AG09309 (cell line): ENCODE measurements around the gene POLDIP2.

Experiments used
- DNase-seq: peaks from one replicate; pipeline ENCODE4 v3.0.0-alpha.2; 2010; ENCODE audit warnings: low read depth
- H3K4me3 ChIP-seq: 2 replicates; pipeline ENCODE4 v1.5.1; 2011; ENCODE audit warnings: mild to moderate bottlenecking, low read depth, low read length, moderate library complexity; ENCODE audit not compliant: control insufficient read depth
- TF ChIP-seq, protein P1 (sequence below): IDR thresholded peaks from 2 replicates; pipeline ENCODE4 v1.5.1; 2011; ENCODE audit warnings: mild to moderate bottlenecking, low read depth, low read length, inconsistent platforms; ENCODE audit not compliant: insufficient read depth, control insufficient read depth; ENCODE audit errors: missing control alignments

Gene POLDIP2

DNA sequence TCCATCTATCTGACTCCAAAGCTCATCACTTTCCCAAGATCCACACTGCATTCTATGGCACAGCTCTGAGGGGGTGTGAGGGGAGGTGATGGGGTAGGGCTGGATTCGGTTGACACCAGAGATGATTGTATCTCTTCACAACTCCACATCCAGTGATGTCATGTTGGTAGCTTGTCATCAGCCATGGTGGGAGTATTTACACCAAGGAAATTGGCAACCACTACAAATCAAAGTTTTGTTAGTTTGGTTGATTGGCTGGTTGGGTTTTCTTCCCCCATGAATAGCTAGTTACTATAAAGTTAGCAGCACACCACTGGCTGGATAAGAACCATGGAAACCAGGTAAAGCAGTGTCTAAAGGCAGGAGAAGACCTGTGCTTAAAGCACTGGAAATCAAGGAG lies 33.7 kb upstream of the POLDIP2 start:
- H3K4me3 ChIP-seq, result no peak overlapping the region
- TF ChIP-seq, protein P1, sequence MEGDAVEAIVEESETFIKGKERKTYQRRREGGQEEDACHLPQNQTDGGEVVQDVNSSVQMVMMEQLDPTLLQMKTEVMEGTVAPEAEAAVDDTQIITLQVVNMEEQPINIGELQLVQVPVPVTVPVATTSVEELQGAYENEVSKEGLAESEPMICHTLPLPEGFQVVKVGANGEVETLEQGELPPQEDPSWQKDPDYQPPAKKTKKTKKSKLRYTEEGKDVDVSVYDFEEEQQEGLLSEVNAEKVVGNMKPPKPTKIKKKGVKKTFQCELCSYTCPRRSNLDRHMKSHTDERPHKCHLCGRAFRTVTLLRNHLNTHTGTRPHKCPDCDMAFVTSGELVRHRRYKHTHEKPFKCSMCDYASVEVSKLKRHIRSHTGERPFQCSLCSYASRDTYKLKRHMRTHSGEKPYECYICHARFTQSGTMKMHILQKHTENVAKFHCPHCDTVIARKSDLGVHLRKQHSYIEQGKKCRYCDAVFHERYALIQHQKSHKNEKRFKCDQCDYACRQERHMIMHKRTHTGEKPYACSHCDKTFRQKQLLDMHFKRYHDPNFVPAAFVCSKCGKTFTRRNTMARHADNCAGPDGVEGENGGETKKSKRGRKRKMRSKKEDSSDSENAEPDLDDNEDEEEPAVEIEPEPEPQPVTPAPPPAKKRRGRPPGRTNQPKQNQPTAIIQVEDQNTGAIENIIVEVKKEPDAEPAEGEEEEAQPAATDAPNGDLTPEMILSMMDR, result no peak
- DNase-seq, result no peak

DNA sequence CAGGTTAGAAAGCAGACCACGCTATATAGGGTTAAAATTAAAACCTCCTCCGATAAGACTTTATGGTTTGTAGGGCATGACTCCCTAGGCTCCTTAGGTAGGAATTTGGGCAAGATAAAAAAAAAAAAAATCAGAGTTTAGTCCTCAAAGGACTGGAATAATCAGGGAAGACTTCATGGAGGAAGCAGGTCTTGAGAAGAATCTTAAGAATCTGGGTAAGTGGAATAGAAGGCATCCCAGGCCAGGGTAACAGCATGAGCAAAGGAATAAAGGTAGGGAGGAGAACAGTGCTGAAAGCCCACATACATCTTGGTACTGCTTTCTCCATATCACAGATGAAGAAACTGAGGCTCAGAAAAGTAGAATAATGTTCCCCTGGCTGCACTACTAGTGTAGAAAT lies 33.2 kb upstream of the POLDIP2 start:
- TF ChIP-seq, protein P1, result no peak
- H3K4me3 ChIP-seq, result no peak overlapping the region
- DNase-seq, result no peak

DNA sequence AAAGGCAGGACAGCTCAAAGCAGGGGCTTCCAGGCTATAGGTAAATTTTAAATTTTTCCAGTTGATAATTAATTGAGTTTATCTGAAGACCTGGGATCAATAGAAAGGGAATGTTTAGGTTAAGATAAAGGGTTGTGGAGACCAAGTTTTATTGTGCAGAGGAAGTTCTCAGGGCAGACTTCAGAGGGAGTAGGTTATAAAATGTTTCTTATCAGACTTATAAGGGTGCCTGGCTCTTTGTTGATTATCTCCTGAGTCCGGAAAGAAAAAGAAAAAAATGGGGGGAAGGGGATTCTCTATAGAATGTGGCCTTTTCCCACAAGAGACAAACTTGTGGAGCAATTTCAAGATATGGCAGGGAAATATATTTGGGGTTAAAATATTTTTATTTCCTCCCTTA lies 32.8 kb upstream of the POLDIP2 start:
- TF ChIP-seq, protein P1, result no peak
- no peak overlapping the region for H3K4me3 ChIP-seq
- no peak for DNase-seq

DNA sequence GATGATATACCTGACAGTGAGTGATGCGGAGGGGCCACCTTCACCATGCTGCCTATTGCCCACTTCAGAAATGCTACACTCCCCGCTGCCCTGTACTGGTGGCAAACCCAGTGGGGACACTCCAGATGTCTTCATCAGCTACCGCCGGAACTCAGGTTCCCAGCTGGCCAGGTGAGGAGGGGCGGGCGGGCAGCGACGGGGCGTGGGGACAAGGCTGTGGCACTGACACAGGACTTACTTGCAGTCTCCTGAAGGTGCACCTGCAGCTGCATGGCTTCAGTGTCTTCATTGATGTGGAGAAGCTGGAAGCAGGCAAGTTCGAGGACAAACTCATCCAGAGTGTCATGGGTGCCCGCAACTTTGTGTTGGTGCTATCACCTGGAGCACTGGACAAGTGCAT lies 30.8 kb upstream of the POLDIP2 start:
- H3K4me3 ChIP-seq, result no peak overlapping the region
- TF ChIP-seq, protein P1, result no peak
- DNase-seq, result no peak

DNA sequence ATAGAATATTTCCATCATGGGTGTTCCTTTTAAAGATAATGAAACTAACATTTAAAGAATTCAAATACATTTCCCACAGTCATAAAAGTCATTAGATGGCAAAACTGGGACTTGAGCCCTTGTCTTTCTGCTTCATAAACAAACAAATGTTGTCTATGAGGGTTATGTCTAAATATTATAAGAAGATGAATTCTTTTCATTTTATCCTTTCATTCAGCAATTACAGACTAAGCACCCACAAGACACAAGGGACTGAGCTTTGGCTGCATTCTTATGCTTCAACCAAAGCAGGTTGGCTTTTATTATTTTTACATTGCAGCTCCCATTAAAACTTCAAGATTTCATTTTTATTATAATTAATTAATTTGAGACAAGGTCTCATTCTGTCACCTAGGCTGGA lies 29.1 kb upstream of the POLDIP2 start:
- no peak overlapping the region for H3K4me3 ChIP-seq
- DNase-seq, result no peak
- TF ChIP-seq, protein P1, result no peak

DNA sequence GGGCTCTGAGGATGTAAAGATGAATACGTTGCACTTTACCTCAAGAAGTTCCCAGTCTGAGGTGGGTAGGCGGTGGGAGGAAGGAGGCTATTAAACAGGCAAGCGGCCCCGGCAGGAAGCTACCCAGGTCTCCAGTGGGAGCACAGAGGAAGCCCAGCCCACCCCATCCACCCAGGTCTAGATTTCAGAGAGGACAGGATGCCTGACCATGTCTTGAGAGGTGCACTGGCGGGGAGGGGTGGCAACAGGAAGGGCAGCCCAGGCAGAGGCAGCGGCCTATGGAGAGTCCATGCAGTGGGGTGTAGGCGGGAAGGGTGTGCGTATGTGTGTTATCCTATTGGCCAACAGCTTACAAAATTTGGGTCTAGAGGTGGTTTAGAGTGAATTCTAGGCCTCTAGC lies 28.1 kb upstream of the POLDIP2 start:
- no peak overlapping the region for H3K4me3 ChIP-seq
- DNase-seq, result no peak
- TF ChIP-seq, protein P1, result no peak

DNA sequence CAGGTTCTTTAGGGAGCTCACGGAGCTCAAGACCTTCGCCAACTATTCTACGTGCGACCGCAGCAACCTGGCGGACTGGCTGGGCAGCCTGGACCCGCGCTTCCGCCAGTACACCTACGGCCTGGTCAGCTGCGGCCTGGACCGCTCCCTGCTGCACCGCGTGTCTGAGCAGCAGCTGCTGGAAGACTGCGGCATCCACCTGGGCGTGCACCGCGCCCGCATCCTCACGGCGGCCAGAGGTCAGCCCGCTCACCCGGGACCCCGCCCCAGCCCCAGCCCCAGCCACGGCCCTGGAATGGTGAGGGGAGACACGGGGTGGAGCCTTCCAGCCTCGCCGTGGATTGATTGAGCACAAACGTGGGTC lies 27.7 kb upstream of the POLDIP2 start:
- DNase-seq, result no peak
- TF ChIP-seq, protein P1, result no peak
- no peak overlapping the region for H3K4me3 ChIP-seq
